Measurements from ENCODE around the gene SPINDOC. TPM values are rescaled to one million over a fixed set of nuclear protein-coding genes. Genes with fewer than 3 reads are reported as not detected.
A peak's percentile ranks its signal among the peaks of the same experiment; 100 is the strongest.

SPINDOC gene
- total RNA-seq, 1 donor from 2014 or later: 61.6 TPM

GRCh38 chr11:63811522-63811921 is 1.7 kb upstream of the SPINDOC start:
- Mint-ChIP-seq H3K27me3 (no peaks in the 10 kb centered on the region), H3K4me3 (peak overlapping the region; percentile 88), H3K9me3 (no peaks in the 10 kb centered on the region), H3K4me1 (ENCODE audit: unreplicated experiment) (peaks cover 26% of the 10 kb centered on the region), H3K27ac (no peak overlapping the region), H3K36me3 (peaks cover 16% of the 10 kb centered on the region)
- TF ChIP-seq CTCF (conservative IDR thresholded peaks at IDR 0.05): no peak
- DNase-seq (ENCODE audit: extremely low spot score, unreplicated experiment): no peak

- H3K36me3 Mint-ChIP-seq: peaks cover 23% of the 10 kb centered on the region
- peaks cover 26% of the 10 kb centered on the region for H3K4me1 Mint-ChIP-seq (ENCODE audit: unreplicated experiment)
- H3K27ac Mint-ChIP-seq: no peak overlapping the region
- peak overlapping the region; percentile 91 for H3K4me3 Mint-ChIP-seq
- DNase-seq (ENCODE audit: extremely low spot score, unreplicated experiment): no peak
- no peaks in the 10 kb centered on the region for H3K9me3 Mint-ChIP-seq
- no peak for TF ChIP-seq CTCF (conservative IDR thresholded peaks at IDR 0.05)
- H3K27me3 Mint-ChIP-seq: no peaks in the 10 kb centered on the region
Observed at GRCh38 chr11:63813563-63814382, 517 bp downstream of the SPINDOC start.

GRCh38 chr11:63814383-63814736 is 1.1 kb downstream of the SPINDOC start:
- no peak overlapping the region for H3K27ac Mint-ChIP-seq
- DNase-seq (ENCODE audit: extremely low spot score, unreplicated experiment): no peak
- no peaks in the 10 kb centered on the region for H3K27me3 Mint-ChIP-seq
- no peak for TF ChIP-seq CTCF (conservative IDR thresholded peaks at IDR 0.05)
- peaks cover 26% of the 10 kb centered on the region for H3K4me1 Mint-ChIP-seq (ENCODE audit: unreplicated experiment)
- H3K4me3 Mint-ChIP-seq: peak overlapping the region; percentile 91
- no peaks in the 10 kb centered on the region for H3K9me3 Mint-ChIP-seq
- peaks cover 23% of the 10 kb centered on the region for H3K36me3 Mint-ChIP-seq

GRCh38 chr11:63816166-63816565 is 2.9 kb downstream of the SPINDOC start:
- no peak for DNase-seq (ENCODE audit: extremely low spot score, unreplicated experiment)
- Mint-ChIP-seq H3K27ac (no peak overlapping the region), H3K4me3 (peak overlapping the region; percentile 28), H3K27me3 (no peaks in the 10 kb centered on the region), H3K4me1 (ENCODE audit: unreplicated experiment) (peaks cover 26% of the 10 kb centered on the region), H3K36me3 (peaks cover 27% of the 10 kb centered on the region), H3K9me3 (no peaks in the 10 kb centered on the region)
- TF ChIP-seq CTCF (conservative IDR thresholded peaks at IDR 0.05): no peak

- H3K9me3 Mint-ChIP-seq: no peaks in the 10 kb centered on the region
- peaks cover 23% of the 10 kb centered on the region for H3K4me1 Mint-ChIP-seq (ENCODE audit: unreplicated experiment)
- H3K27ac Mint-ChIP-seq: no peak overlapping the region
- H3K4me3 Mint-ChIP-seq: no peak overlapping the region
- no peak for TF ChIP-seq CTCF (conservative IDR thresholded peaks at IDR 0.05)
- H3K36me3 Mint-ChIP-seq: peaks cover 27% of the 10 kb centered on the region
- no peak for DNase-seq (ENCODE audit: extremely low spot score, unreplicated experiment)
- H3K27me3 Mint-ChIP-seq: no peaks in the 10 kb centered on the region
Observed at GRCh38 chr11:63816732-63817131, 3.5 kb downstream of the SPINDOC start.

All from type B pancreatic cell (in vitro differentiated cells).